IPS DF 4.7 (cell line): ENCODE data around the gene OR52L1.
"Not testable (repeated sequence)": the region's sequence is repeated elsewhere in the genome, so short reads cannot be mapped to it uniquely, and the experiment has no call there.

Experiments used
- DNase-seq: peaks from one replicate; pipeline ENCODE4 v3.0.0-alpha.2; 2013; ENCODE audit warnings: low spot score; ENCODE audit errors: extremely low read depth

The OR52L1 gene

DNA sequence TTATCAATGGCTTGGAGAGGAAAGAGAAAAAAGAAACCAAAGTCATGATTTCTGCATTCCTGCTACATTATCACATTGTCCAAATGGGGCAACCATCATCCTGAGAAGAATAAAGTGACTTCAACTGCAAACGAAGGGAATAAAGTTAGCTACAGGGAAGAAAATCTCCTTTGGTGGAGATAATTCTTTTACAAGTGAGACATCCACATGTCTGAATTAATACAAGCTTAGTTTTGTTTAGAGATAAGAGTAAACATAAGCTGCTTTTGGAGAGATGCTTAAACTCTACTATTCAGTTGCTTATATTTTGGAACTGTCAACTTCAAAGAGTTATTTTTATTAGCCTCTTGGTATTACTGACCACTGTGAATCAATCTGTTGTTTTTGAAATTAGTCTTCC is at the start of gene OR52L1:
OR52L1 (minus strand) TSS at position 101 of the 400 bp plus-strand sequence; CDS start at position 46, 55 bp downstream.
- no peak for DNase-seq

DNA sequence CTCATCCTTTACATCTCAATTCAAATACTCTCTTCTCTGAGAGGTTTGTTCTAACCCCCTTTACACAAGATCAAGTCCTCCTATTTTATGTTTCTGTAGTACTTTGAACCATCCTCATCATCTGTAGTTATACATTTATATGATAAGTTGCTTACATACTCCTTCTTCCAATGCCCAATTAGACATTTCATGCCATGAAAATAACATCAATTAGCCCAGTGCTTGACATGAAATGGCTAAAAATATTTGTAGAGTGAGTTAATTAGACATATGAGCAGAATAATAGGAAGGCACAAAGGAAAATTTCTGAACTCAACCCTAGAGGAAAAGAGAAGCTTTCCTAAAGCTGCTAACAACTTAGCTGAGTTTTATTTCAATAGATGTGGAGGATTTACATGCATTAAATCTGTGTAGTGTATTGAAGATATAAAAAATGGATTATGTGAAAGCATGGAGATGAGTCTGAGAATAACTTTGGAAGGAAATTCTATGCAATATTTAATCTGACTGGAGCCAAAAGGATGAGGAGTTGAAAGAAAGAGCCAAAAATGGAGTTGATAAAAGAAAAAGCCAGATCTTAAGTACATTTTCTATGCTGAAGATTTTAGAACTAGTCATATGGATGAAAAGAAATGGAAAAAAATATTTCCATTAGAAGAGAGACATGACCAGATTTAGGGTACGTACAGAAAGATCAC is 44.1 kb upstream of the OR52L1 start, which contains the start of gene OR56A1:
OR56A1 (minus strand) TSS at position 51 of the 698 bp plus-strand sequence. CDS start 3,066 bp downstream, outside the sequence.
- DNase-seq = no peak

DNA sequence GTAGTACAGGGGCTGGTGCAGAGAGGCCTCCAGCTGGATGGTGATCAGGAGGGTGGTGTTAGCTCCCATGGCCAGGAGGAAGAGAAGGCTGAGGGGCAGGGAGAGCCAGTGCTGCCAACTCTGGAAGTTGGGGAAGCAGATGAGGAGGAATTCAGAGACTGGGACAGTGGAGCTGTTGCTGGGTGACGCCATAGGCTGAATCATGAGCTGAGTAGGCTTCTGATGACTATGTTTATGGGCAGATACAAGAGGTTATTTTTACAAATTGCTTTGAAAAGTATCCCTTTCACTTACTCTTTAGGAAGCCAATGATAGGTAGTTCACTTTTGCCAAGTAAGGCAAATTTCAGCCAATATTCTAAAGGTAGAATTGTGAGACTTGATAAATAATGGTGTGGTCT is 40.7 kb upstream of the OR52L1 start:
- no peak for DNase-seq

DNA sequence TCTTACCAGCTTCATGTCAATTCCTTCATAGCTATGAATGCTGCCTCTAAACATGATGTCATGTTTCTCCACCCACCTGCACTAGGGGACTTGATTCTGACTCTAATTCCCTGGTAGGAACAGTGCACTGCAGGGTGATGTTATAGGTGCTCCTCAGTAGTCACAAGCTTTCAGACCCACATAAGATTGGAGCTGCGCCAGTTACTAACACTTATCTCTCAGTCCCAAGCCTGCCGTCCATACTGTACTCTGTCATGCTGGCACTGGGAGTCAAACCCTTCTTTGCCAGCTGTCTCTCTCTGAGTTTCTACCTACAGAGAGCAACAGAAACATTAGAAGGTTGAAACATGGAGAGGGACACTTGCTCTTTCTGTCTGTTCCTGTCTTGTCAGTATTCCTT is 38.3 kb upstream of the OR52L1 start:
- no peak for DNase-seq

DNA sequence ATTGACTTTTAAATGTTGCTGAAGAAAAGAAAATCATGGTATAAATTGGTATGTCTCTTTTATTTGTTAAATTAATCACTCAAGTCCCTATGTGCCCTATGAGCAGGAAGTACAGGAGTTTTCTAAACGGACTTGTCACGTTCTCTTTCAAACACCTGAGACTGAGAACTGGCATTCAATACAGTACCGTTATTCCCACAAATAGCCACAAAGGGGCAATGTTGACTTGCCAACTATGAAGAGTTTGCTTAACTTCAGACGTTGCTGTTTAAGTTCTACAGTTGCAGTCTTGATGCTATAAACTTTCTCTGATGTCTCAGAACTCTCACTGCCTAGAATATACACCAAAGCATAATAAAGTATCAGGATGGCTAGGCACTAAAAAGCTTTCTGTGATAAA is 36.2 kb upstream of the OR52L1 start:
- peak; percentile 56 for DNase-seq

DNA sequence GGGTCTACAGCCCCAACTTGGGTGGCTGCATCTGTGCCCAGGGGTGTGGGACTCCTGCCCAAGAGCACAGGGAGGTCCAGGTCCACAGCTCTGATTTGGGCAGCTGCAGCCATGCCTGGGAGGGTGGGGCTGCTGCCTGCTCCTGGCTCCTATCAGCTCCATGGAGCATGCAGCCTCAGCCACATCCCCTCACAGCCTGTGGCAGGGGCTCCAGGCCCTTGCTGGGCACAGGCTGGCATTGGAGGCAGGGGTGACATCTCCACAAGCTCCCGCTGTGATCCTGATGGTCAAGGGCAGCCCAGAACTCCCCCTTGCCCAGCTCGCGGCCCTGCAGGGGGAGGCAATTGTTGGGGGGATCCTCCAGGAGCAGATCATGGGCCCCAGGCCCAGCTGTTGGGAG is 26.3 kb upstream of the OR52L1 start:
- no peak for DNase-seq

DNA sequence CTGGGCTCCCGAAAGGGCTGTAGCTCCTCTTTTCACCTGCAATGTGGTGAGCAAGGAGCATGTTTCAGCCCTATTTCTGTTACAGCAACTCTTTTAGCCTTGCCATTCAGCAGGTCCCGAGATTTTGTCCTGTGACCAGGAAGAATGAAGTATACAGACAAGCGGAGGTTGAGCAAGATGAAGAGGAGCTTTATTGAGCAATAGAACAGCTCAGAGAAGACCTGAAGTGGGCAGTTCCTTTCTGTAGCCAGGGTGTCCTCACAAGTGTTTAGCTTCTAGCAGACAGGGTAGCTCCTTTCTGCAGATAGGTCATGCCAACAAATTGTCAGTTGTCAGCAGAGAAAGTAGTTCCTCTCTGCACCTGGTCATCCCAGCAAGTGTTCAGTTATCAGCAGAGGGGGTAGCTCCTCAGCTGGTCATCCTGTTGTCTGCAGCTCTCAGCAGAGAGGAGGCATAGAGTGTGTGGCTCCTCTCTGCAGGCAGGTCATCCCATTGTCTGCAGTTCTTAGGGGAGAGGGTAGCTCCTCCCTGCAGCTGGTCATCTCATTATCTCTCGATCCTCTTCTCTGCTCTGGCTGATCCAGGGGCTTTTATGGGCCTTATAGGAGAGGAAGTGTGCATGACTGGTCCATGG is 25.4 kb upstream of the OR52L1 start:
- no peak for DNase-seq

DNA sequence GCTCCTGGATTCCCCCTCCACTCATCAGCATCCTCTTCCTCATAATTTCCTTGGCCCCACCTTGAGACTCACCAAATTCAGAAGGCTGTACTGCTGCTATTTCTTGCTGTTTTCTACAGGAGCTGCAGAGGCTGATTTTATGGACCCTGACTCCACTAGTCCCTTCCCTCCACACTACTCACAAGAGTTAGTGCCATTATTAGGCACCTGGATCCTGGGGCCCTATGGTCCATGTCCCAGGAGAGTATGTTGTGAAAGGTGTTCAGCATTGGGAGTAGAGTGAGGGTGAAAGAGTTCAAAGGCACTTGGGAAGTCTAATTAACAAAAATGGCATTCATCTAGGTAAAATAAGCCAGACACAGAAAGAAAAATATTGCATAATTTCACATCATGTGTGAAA is 20.1 kb upstream of the OR52L1 start, which contains the start of gene OR56A4:
OR56A4 (minus strand) TSS at position 101 of the 400 bp plus-strand sequence. CDS start 3,954 bp downstream, outside the sequence.
- DNase-seq = no peak

DNA sequence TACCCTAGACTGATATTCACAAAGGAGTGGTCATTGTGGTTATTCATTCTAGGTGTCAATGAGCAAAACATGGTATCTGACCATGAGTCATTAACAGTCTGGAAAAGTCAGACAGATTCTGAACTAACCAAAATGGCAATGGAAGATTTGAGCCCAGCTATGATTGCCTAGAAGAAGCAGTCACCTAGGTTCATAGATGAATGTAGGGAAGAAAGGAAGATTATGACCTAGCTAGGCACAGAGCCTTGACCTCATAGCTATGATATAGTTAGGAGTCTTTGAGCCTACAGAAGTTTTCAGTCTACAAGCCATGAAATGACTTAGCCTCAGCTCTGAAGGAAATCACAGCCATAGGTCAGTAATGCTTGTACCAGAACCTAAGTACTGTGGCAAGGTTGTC is 19.6 kb upstream of the OR52L1 start:
- DNase-seq = no peak

DNA sequence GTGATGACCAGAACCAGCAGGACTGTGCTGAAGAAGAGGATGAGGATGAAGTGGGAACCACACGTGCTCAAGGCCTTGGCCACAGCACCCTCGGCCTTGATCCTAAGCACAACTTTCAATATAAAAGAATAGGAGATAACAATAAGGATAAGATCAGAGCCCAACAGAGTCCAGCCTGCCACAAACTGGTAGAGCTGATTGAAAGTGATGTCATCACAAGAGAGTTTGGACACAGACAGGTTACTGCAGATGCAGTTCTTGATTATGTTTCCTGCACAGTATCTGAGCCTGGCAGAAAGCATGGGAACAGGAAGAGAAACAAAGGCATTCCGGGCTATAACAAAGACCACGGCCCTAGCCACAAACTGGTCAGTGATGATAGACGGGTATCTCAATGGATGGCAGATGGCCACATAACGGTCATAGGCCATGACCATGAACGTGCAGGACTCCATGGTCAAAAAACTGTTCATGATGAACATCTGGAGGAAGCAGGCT is 15.5 kb upstream of the OR52L1 start:
- DNase-seq = no peak

DNA sequence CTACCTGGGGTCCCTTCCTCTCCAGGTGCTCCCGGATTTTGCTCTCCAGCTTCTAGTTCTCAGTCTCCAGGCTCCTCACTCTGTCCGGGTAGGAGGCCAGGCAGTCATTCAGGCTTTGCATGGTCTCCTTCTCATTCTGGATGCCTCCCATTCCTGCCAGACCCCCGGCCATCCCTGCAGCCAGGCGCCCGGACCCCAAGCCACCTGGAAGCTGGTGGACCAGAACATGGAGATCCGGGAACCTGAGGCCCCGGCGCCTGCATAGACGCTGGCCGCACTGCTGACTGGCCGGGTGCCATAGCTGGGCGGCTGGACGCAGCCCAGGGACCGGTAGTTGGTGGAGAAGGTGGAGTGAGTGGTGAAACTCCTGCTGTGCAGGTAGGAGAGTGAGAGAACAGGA is 8.0 kb upstream of the OR52L1 start:
- DNase-seq = no peak

DNA sequence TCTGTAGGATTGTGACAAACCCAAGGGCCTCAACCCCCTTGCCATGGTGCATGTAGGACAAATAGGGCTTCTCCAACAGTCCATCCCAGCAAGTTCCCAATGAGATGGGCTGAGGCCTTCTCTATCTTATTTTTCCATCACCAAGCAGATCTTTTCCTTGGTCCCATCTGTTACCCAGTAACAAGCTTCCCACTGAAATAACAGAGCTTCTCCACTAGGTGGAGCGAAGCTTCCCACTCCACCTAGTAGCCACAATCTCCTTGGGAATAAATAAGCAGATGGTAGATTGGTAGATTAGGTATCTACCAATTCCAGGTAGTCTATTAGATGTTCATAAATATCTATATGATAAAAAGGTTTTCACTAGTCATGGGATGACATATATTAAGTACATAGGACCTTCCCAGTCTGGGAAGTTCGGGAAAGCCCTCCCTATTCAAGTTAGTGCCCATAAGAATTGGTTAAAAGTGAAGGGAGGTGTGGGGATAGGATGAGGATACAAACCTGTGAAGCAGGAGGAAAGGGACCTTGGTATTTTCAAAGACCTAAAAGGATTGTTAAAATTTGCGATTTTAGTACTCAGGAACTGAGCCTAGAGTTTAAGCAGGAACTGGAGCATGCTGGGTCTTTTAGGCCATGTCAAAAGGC is 5.9 kb upstream of the OR52L1 start:
- DNase-seq = peak; percentile 3

DNA sequence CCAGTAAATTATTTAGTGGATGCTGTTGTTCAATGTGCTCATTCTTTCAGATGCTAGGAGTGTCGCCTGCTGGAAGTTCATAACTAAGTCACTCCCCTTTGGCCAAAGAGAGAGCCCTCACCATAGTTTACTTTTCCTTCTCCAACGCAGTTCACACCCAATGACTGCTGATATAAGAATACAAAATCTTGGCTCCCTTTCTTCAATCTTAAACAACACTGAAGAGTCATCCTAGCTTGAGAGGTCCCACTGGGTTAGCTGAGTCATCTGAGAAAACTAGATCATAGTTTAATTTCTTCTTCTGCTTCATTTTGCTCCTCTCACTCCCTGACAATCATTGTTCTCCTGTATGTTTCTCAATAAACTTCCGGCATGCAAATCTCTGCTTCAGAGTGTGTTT is 5.4 kb upstream of the OR52L1 start:
- DNase-seq = no peak

DNA sequence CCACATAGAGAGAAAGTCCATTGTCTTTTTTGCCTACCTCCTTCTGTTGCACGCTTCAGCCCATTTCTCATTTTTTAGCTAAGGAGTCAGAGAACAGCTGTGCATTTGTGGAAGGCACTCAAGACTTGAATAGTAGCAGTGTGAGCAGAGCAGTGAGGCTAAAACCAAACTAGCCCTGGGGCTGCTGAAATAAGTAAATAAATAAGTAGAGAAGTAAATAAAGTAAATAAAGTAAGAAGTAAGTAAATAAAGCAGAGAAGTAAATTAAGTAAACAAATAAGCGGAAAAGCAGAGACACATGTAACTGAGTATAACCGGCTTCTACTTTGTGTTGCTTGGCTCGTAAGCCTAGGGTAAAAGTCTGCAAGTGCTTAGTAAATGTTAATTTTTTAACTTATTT is 2.4 kb upstream of the OR52L1 start:
- no peak for DNase-seq

DNA sequence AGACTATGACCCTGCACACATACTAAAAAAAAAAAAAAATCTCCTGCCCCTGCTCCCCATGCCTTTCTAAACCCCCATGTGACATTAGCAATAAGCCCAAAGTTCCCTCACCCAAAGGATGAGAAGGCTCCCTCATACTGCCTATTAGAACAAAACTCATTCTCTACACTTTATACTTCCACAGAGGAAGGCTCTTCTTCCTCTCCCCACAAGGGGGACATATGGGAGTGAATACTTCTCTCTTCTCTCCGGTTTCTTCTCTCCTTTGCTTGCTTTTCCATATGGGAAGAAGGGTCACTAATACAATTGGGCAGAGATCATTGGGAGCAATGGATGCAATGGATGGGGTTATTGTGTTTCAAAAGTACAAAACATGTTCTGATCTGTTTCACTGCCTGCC is 3.3 kb downstream of the OR52L1 start:
- no peak for DNase-seq

DNA sequence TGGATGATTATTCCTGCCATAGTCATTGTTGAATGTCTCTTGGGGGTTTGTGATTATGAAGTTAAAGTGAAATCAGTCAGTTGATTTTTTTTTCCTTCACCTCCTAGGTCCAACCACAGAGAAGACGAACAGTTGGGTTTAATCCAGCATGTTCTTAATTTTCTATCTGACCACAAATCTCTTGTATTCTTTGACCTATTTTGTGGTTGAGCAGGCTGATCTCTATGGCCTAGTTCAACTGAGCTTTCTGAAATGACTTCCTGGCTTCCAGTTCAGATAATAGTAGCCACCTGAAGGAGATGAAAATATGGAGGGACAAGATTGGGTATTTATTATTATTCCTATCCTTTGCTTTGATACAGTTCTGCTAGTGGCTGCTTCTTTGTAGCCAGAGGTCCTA is 13.3 kb downstream of the OR52L1 start:
- DNase-seq = no peak

DNA sequence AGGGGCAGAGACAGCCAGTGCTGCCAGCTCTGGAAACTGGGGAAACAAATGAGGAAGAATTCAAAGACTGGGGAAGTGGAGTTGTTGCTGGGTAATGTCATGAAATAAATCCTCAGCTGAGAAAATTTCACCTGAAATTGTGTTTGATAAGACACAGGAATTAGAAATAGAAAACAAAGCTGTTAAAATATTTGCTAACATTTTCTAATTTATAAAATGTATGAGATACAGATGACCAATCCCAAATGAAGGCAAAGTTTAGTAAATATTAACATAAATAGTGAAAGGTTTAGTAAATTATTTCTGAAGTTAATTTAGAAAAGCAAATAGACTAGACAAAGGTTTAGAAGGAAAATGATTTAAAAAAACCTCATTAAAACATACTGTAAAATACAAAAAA is 18.4 kb downstream of the OR52L1 start, which contains the start of gene OR56A5:
OR56A5 (minus strand) TSS at position 101 of the 400 bp plus-strand sequence; CDS start at position 101, 0 bp downstream.
- DNase-seq = no peak

DNA sequence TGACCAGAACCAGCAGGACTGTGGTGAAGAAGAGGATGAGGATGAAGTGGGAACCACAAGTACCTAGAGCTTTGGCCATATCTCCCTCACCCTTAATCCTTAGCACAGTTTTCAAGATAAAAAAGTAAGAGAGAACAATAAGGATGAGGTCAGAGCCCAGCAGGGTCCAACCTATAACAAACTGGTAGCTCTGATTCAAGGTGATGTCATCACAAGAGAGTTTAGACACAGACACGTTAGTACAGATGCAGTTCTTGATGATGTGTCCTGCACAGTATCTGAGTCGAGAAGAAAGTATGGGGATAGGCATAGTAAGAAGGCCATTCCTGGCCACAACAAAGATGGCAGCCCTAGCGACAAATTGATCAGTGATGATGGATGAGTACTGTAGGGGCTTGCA is 19.1 kb downstream of the OR52L1 start:
- DNase-seq = no peak

DNA sequence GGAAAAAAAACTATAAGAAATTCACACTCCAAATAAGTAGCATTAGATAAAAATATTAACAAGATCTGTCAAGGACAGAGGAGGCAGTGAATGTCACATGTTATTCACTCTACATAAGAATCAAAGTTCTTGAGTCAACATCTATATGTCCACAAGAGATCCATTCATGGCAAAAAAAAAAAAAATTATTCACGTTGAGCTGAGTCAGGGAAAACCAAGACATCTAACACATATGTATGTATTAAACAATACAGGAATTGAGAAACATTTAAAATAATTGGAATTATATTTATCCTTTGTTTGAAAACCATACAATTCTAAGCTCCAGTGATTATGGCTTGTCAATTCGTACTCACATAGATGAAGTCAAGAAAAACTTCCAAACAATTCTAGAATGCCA is 19.8 kb downstream of the OR52L1 start:
- no peak for DNase-seq

DNA sequence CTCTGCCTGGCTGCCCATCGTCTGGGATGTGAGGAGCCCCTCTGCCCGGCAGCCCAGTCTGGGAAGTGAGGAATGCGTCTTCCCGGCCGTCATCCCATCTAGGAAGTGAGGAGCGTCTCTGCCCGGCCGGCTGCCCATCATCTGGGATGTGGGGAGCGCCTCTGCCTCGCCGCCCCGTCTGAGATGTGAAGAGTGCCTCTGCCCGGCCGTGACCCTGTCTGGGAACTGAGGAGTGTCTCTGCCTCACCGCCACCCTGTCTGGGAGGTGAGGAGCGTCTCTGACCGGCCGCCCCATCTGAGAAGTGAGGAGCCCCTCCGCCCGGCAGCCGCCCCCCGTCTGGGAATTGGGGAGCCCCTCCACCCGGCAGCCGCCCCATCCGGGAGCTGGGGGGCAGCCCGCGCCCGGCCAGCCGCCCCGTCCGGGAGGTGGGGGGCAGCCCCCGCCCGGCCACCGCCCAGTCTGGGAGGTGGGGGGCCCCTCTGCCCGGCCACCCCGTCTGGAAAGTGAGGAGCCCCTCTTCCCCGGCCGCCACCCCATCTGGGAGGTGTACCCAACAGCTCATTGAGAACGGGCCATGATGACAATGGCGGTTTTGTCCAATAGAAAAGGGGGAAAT is 26.0 kb downstream of the OR52L1 start:
- not testable (repeated sequence) for DNase-seq

DNA sequence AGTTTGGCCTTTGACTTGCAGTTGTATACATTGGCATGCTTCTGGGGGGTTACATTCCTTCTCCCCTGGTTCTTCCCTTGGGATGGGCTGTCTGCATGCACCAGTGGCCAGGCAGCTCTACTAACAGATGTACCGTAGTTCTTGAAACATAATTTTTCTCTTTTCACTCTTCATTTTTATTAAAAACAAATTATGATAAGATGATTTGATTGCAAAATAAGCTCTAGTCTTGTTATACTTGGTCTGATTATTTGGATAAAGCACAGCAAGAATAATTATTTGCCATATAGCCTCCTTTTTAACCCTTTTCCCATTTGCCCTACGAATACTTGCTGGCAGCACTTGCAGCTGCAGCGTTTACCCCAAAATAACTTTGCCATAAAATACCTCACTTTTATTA is 31.2 kb downstream of the OR52L1 start:
- DNase-seq = no peak

DNA sequence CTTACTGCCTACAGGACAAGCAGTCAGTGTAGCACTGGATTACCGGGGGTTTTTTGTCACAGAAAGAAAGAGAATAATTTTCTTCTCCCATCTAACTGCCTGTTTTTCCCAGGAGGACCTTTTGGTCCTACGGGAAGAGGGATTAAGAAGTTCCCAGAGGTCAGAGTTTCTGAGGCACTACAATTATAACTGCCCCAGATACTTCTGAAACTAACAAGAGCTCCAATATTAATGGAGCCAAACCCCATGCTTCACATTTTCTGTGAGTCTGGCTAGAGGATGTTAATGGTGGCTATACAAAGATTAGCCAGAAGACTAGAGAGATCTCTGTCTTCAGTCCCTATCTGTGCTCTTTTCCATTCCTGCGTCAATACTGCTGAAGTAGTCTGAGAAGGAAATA is 44.8 kb downstream of the OR52L1 start, which contains the start of gene OR56A3:
OR56A3 (plus strand) TSS at position 301 of the 400 bp plus-strand sequence. CDS start 5,096 bp downstream, outside the sequence.
- DNase-seq = no peak
